Esophagus muscularis mucosa (tissue), 4 donors: ENCODE measurements around the gene SERINC5. TPM values are rescaled to one million over a fixed set of nuclear protein-coding genes. Genes with fewer than 3 reads are reported as not detected.

ENCODE experiments used
- DNase-seq: peaks from one replicate; pipeline ENCODE4 v3.0.0-alpha.2; 2017; ENCODE audit errors: extremely low spot score
- H3K27ac ChIP-seq, 4 donors: fragments of 200-600 bp; sonication (generic); replicated peaks in 1 of 4; 1 replicate in 3 of 4; 2 replicates in 1 of 4; pipeline ENCODE4 v1.5.1; 2016 to 2019; ENCODE audit warnings: mild to moderate bottlenecking in 1 of 4
- H3K27me3 ChIP-seq, 4 donors: fragments of 200-600 bp; sonication (generic); one replicate each; pipeline versions ENCODE4 v1.5.1 to v1.6.0; 2016 to 2019
- H3K36me3 ChIP-seq, 4 donors: fragments of 200-600 bp; sonication (generic); one replicate each; pipeline ENCODE4 v1.5.1; 2016 to 2019
- H3K4me1 ChIP-seq, 4 donors: fragments of 200-600 bp; sonication (generic); one replicate each; pipeline ENCODE4 v1.5.1; 2016 to 2019
- H3K4me3 ChIP-seq, 4 donors: fragments of 200-600 bp; sonication (generic); 1 replicate in 2 of 4; 2 replicates in 2 of 4; pipeline ENCODE4 v1.5.1; 2016 to 2019; ENCODE audit warnings: mild to moderate bottlenecking in 4 of 4, moderate library complexity in 1 of 4
- H3K9me3 ChIP-seq, 4 donors: fragments of 200-600 bp; sonication (generic); 1 replicate in 3 of 4; 2 replicates in 1 of 4; pipeline ENCODE4 v1.5.1; 2016 to 2019
- EP300 ChIP-seq: sonication (generic); formaldehyde crosslinking; IDR thresholded peaks from one replicate; pipeline ENCODE4 v1.6.1; 2017; ENCODE audit warnings: antibody characterized with exemption
- POLR2A ChIP-seq: fragments of 450-650 bp; IDR thresholded peaks from one replicate; pipeline ENCODE4 v1.6.1; 2017; ENCODE audit warnings: antibody characterized with exemption, moderate library complexity, mild to moderate bottlenecking, low read depth
- POLR2AphosphoS5 ChIP-seq, 2 donors: sonication (generic); formaldehyde crosslinking; IDR thresholded peaks; one replicate each; pipeline ENCODE4 v1.6.1; 2017; ENCODE audit warnings: antibody characterized with exemption in 2 of 2
- WGBS: methylation state at CpG from one replicate; pipeline ENCODE4 v1.1.5; 2018; 5-methylcytosine and 5-hydroxymethylcytosine counted together
- intact Hi-C: fragments of 100-400 bp; cut with DNase I; formaldehyde crosslinking; loops from one replicate; pipeline ENCODE4 v1.15.1; 2023
- total RNA-seq, 4 donors: library from RNA; depleted of rRNA; stranded (reverse); fragments of >200 nt; gene quantifications; one replicate each; pipeline versions ENCODE4 v1.1.0 to v1.2.1, GENCODE V29; 2016
- TF ChIP-seq, protein P1 (sequence below), 3 experiments: fragments of 200-600 bp in 2 of 3; fragments of 450-650 bp in 1 of 3; sonication (generic) in 2 of 3; IDR thresholded peaks; one replicate each; pipeline ENCODE4 v1.5.1; 2017 to 2019; ENCODE audit warnings: antibody characterized with exemption in 3 of 3, mild to moderate bottlenecking in 2 of 3, moderate library complexity in 1 of 3

SERINC5 gene
- total RNA-seq, 4 donors from 2014 or later, result 5.8 to 9.1 (median 8.3) TPM

DNA sequence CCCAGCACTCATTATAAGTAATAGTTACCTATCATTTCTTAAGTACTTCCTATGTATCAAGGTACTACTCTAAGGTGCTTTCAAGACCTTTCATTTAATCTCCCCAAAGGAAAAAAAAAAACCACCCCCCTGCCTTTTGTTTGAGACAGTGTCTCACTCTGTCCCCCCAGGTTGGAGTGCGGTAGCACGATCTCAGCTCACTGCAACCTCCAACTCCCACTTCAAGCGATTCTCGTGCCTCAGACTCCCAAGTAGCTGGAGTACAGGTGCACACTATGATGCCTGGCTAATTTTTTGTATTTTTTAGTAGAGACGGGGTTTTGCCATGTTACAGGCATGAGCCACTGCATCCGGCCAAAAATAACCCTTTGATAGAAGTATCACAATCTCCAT lies 29.9 kb downstream of the SERINC5 start:
- DNase-seq, result no peak
- 81% methylated on average over 6 of the region's 6 CpGs for WGBS
- intact Hi-C loops, result no loop called here
- peaks cover 0 to 16% (median 9%) of the 10 kb centered on the region in 4 donors for H3K4me1 ChIP-seq
- no peaks in the 10 kb centered on the region for H3K9me3 ChIP-seq
- H3K36me3 ChIP-seq, result peaks cover 0 to under 1% (median 0%) of the 10 kb centered on the region in 4 donors
- H3K27ac ChIP-seq, result no peak overlapping the region
- no peaks in the 10 kb centered on the region for H3K27me3 ChIP-seq
- no peak overlapping the region for H3K4me3 ChIP-seq
- TF ChIP-seq EP300, result no peak
- no peak for TF ChIP-seq POLR2A
- no peak for TF ChIP-seq POLR2AphosphoS5 (IDR thresholded peaks at IDR 0.05)
- TF ChIP-seq, protein P1, sequence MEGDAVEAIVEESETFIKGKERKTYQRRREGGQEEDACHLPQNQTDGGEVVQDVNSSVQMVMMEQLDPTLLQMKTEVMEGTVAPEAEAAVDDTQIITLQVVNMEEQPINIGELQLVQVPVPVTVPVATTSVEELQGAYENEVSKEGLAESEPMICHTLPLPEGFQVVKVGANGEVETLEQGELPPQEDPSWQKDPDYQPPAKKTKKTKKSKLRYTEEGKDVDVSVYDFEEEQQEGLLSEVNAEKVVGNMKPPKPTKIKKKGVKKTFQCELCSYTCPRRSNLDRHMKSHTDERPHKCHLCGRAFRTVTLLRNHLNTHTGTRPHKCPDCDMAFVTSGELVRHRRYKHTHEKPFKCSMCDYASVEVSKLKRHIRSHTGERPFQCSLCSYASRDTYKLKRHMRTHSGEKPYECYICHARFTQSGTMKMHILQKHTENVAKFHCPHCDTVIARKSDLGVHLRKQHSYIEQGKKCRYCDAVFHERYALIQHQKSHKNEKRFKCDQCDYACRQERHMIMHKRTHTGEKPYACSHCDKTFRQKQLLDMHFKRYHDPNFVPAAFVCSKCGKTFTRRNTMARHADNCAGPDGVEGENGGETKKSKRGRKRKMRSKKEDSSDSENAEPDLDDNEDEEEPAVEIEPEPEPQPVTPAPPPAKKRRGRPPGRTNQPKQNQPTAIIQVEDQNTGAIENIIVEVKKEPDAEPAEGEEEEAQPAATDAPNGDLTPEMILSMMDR (IDR thresholded peaks at IDR 0.05), result no peak

DNA sequence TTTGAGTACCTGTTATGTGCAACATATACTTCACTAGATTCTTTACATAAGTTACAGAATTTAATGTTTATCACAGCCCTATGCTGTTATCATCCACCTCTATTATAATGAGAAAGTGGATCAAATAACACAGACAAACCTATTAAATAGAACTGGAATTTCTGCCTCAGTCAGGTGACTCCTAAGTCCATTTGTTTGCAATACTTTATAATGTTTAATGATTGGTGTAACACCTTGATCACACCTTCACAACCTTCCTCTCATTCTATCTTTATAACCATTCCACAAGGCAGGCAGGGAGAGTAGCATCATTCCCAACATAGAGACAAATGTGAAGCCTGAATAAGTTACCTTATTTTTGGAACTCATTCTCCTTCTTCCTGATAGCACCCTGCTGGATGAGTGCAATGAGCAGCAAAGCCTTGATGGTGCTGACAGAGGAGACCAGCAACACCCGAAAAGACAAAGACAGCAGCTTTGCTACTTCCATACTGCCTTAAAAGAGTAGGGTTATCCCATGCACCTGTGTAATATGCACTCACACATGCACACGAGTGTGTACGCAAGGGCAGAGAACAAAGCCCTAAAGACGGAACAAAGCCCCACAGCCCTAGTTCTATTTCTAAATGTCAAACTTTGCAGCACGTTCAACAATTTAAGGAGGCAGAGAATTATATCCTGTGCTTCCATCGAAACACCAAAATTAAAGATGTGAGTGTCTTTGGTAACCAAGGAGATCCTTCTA lies 30.5 kb downstream of the SERINC5 start:
- no peaks in the 10 kb centered on the region for H3K27me3 ChIP-seq
- WGBS, result 74% methylated on average over 6 of the region's 6 CpGs
- intact Hi-C loops, result no loop called here

DNA sequence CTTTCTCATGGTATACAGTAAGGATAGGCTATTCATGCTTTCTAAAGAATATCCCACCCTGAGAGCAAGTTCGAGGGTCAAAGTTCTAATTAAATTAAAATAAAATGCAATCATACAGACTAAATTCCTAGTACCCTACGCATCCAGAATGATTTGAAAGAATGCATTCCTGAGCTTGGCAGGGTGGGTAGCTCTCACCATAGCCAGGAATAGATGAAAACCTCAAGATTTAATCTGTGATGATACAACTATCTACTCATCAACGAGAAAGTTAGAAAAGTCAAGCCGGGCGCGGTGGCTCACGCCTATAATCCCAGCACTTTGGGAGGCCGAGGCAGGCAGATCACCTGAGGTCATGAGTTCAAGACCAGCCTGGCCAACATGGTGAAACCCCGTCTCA lies 32.3 kb downstream of the SERINC5 start:
- Histone ChIP-seq H3K36me3 (peaks cover 0 to 5% (median 0%) of the 10 kb centered on the region in 4 donors), H3K27ac (no peak overlapping the region), H3K4me1 (peaks cover 0 to 9% (median 4%) of the 10 kb centered on the region in 4 donors), H3K9me3 (no peaks in the 10 kb centered on the region), H3K4me3 (no peak overlapping the region), H3K27me3 (no peaks in the 10 kb centered on the region)
- no peak for TF ChIP-seq EP300
- no peak for TF ChIP-seq POLR2A
- TF ChIP-seq POLR2AphosphoS5 (IDR thresholded peaks at IDR 0.05), result no peak
- TF ChIP-seq, protein P1 (IDR thresholded peaks at IDR 0.05), result no peak
- no peak for DNase-seq
- 96% methylated on average over 9 of the region's 9 CpGs for WGBS
- intact Hi-C loops, result no loop called here

More for the DNA sequence above, 30.5 kb downstream of the SERINC5 start:
- Histone ChIP-seq H3K4me1 (peaks cover 0 to 16% (median 7%) of the 10 kb centered on the region in 4 donors), H3K4me3 (no peak overlapping the region), H3K27ac (no peak overlapping the region), H3K9me3 (no peaks in the 10 kb centered on the region), H3K36me3 (peaks cover 0 to 5% (median 0%) of the 10 kb centered on the region in 4 donors)
- TF ChIP-seq, protein P1 (IDR thresholded peaks at IDR 0.05), result no peak
- TF ChIP-seq POLR2A (no peak), POLR2AphosphoS5 (IDR thresholded peaks at IDR 0.05) (no peak), EP300 (no peak)
- no peak for DNase-seq

DNA sequence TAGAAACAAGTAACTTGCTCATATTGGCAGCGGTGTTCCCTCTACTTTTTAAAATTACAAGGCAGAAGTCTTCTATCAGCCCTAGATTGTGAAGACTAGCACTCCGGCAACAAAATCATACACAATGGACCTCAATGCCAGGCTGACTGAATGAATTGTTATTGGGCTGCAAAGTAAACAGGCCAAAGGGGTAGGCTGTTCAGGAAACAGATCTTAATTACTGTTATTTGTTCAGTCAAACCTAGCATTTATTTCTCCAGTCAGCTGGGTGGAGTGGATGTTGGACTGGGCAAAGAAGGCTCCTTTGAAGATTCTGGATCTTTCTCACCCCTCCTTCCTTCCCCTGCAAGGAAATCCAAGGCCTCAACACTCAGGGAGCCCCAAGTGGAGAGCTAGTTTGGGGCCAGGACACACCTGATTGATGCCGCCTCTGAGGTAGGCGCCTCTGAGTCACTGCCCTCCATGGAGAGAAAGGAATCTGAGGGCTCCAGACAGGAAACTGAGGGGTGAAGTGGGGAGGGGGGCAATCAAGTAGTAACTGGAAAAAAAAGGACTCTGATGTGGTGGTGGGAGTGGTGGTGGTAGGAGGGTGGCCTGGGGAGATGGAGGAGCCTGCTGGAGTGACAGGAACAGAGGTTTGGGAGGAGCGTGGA lies 35.5 kb downstream of the SERINC5 start:
- WGBS, result 96% methylated on average over 5 of the region's 5 CpGs
- intact Hi-C loops, result no loop called here
- Histone ChIP-seq H3K36me3 (peaks cover 0 to 5% (median 0%) of the 10 kb centered on the region in 4 donors), H3K9me3 (no peaks in the 10 kb centered on the region), H3K27ac (no peak overlapping the region), H3K27me3 (no peaks in the 10 kb centered on the region), H3K4me1 (peaks cover 8 to 19% (median 15%) of the 10 kb centered on the region in 4 donors), H3K4me3 (no peak overlapping the region)
- DNase-seq, result no peak
- TF ChIP-seq POLR2A (no peak), EP300 (no peak), POLR2AphosphoS5 (IDR thresholded peaks at IDR 0.05) (no peak)

DNA sequence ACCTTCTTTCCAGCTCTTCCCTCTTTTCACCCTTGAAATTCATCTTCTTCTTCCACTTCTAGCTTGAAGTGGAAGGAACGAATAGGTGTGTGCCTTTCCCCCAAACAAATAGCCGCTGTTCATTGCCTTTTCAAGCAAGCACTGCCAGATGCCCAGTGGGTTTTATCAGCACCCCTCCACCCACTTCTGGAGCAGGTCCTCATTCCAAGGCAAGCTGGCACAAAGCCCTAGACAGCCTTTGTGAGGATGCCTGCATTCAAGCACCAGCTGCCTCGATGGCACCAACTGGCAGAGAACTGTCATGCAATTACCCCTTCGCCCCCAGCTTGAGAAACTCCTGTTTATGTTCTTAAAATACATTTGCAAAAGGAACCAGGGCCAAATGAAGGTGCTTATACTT lies 36.5 kb downstream of the SERINC5 start:
- peaks cover 0 to 5% (median 0%) of the 10 kb centered on the region in 4 donors for H3K36me3 ChIP-seq
- no peak overlapping the region for H3K27ac ChIP-seq
- 82% methylated on average over 4 of the region's 4 CpGs for WGBS
- intact Hi-C loops, result no loop called here
- DNase-seq, result no peak
- H3K4me3 ChIP-seq, result no peak overlapping the region
- no peaks in the 10 kb centered on the region for H3K9me3 ChIP-seq
- H3K27me3 ChIP-seq, result no peaks in the 10 kb centered on the region
- no peak for TF ChIP-seq POLR2AphosphoS5 (IDR thresholded peaks at IDR 0.05)
- H3K4me1 ChIP-seq, result peaks cover 8 to 19% (median 15%) of the 10 kb centered on the region in 4 donors
